Smooth muscle cell of the coronary artery (primary cell): ENCODE measurements around the gene PDE1C. TPM values are rescaled to one million over a fixed set of nuclear protein-coding genes. Genes with fewer than 3 reads are reported as not detected.

ENCODE experiments used
- total RNA-seq: library from RNA; depleted of rRNA; stranded (reverse); fragments of >200 nt; gene quantifications from 2 replicates; pipeline ENCODE4 v1.2.3, GENCODE V29; 2014; ENCODE audit warnings: low replicate concordance

The PDE1C gene
- total RNA-seq: 6.1 and 53.9 TPM in 2 replicates

GRCh38 chr7:32070406-32071360, at the start of gene PDE1C:
Gene PDE1C, minus strand, starts transcription at chr7:32070407.

